ENCODE measurements around the gene BIK.

DNA sequence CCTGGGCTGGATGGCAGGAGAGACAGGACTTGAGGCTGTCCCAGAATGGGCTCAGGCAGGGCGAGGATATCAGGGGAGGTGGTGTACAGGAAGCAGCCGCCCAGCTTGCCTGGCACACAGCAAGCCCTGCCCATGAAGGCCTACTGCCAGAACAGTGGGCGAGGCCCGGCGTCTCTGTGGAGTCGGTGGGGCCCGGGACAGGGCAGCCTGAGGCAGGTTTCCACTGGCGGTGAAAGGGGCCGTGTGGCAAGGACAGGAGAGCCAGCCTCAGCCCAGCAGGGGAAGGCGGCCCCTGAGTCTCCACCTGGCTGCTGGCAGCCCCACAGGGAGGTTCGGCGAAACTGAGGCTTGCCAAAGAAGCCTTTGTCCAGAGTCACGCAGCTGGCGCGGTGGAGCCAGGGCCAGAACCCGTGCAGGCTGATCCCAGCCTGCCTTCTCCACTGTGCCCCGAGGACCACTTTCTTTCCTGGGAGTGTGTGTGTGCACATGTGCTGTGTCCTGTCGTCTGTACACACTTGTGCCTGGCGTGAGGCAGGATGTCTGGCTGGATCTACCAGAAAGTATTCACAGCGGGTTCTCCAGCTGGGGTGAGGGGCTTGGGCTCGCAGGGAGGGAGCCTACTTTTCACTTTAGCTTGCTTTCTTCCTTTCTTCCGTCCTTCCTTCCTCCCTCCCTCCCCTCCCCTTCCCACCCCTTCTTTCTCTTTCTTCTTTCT lies 42.0 kb downstream of the BIK start:
- TF ChIP-seq, protein P1, sequence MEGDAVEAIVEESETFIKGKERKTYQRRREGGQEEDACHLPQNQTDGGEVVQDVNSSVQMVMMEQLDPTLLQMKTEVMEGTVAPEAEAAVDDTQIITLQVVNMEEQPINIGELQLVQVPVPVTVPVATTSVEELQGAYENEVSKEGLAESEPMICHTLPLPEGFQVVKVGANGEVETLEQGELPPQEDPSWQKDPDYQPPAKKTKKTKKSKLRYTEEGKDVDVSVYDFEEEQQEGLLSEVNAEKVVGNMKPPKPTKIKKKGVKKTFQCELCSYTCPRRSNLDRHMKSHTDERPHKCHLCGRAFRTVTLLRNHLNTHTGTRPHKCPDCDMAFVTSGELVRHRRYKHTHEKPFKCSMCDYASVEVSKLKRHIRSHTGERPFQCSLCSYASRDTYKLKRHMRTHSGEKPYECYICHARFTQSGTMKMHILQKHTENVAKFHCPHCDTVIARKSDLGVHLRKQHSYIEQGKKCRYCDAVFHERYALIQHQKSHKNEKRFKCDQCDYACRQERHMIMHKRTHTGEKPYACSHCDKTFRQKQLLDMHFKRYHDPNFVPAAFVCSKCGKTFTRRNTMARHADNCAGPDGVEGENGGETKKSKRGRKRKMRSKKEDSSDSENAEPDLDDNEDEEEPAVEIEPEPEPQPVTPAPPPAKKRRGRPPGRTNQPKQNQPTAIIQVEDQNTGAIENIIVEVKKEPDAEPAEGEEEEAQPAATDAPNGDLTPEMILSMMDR (IDR thresholded peaks at IDR 0.05): no peak
- peak; percentile 3 to 69 for TF ChIP-seq POLR2A (IDR thresholded peaks at IDR 0.05)
